ENCODE data around the gene PDE5A. TPM values are rescaled to one million over a fixed set of nuclear protein-coding genes. Genes with fewer than 3 reads are reported as not detected.

Gene PDE5A
- total and polyA plus RNA-seq, 2 donors (not counting 3 experiments of a cell fraction or from before 2014, with no cell fraction given): 0.73 to 2.3 TPM

GRCh38 chr4:119493886-119494285 lies 134.7 kb downstream of the PDE5A start:
- DNase-seq (ENCODE audit: low read depth, low spot score) (no peak), FAIRE-seq (no peak)
- Histone ChIP-seq H3K27ac (ENCODE audit: insufficient read depth, low read depth, low read length) (no peak overlapping the region), H3K27me3 (ENCODE audit: control insufficient read depth in 2 of 2, insufficient read depth in 2 of 2, low read length in 2 of 2) (no peaks in the 10 kb centered on the region), H3K9ac (replicated peaks; ENCODE audit: extremely low read depth, insufficient read depth, low read length) (no peak overlapping the region), H4K20me1 (replicated peaks; ENCODE audit: control insufficient read depth, extremely low read depth, insufficient read depth, low read length) (no peaks in the 10 kb centered on the region), H3K79me2 (ENCODE audit: control insufficient read depth, insufficient read depth, low read length) (no peaks in the 10 kb centered on the region), H3K4me3 (replicated peaks in 1 of 3; ENCODE audit: insufficient read depth in 1 of 3, low read depth in 1 of 3, low read length in 3 of 3) (no peak overlapping the region), H3K36me3 (ENCODE audit: control insufficient read depth in 2 of 2, extremely low read depth in 1 of 2, insufficient read depth in 2 of 2, low read length in 2 of 2) (peaks cover 2 to 15% of the 10 kb centered on the region in 2 experiments), H3K4me1 (ENCODE audit: control insufficient read depth, extremely low read depth, insufficient read depth, low read length) (no peaks in the 10 kb centered on the region), H3K9me3 (replicated peaks; ENCODE audit: control insufficient read depth, insufficient read depth, low read length) (no peaks in the 10 kb centered on the region), H3K4me2 (ENCODE audit: insufficient read depth, low read length) (no peak overlapping the region), H3K9me1 (replicated peaks; ENCODE audit: control insufficient read depth, extremely low read depth, insufficient read depth, low read length) (no peaks in the 10 kb centered on the region), H2AFZ (ENCODE audit: low read depth, low read length) (no peak overlapping the region)
- BruUV-seq (replicated peaks): no TSS peak
- no peak for TF ChIP-seq EZH2 (IDR thresholded peaks at IDR 0.05; ENCODE audit: borderline replicate concordance, low read depth, low read length, severe bottlenecking)
- TF ChIP-seq, protein P1, sequence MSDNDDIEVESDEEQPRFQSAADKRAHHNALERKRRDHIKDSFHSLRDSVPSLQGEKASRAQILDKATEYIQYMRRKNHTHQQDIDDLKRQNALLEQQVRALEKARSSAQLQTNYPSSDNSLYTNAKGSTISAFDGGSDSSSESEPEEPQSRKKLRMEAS (IDR thresholded peaks at IDR 0.05; ENCODE audit: insufficient read depth, insufficient read length): no peak
- no peak for TF ChIP-seq GATA2 (IDR thresholded peaks at IDR 0.05; ENCODE audit: insufficient read depth, insufficient read length, low read depth, low read length)
- TF ChIP-seq POLR2A (IDR thresholded peaks at IDR 0.05; ENCODE audit: low read depth, low read length): no peak
- no peak for TF ChIP-seq FOS (IDR thresholded peaks at IDR 0.05; ENCODE audit: borderline replicate concordance, insufficient read depth, low read length)
- no peak for TF ChIP-seq MYC (IDR thresholded peaks at IDR 0.05; ENCODE audit: low read depth, low read length)
- TF ChIP-seq POLR2AphosphoS5 (IDR thresholded peaks at IDR 0.05; ENCODE audit: insufficient read depth, low read depth, low read length): no peak
- TF ChIP-seq JUN (IDR thresholded peaks at IDR 0.05; ENCODE audit: borderline replicate concordance, insufficient read depth, insufficient read length, low read depth): no peak
- no peak for TF ChIP-seq CTCF (IDR thresholded peaks at IDR 0.05; ENCODE audit: extremely low read depth in 1 of 2, insufficient read depth in 1 of 2, low read depth in 1 of 2, low read length in 2 of 2)
- dilution Hi-C loops (cut with MboI; ENCODE audit: extremely low pct_ligation_motif_present, low sequenced_read_pairs): no loop called here
- intact Hi-C loops (cut with micrococcal nuclease): no loop called here
- ChIA-PET POLR2A (no interaction called here), CTCF (interaction anchor here (0.6 to 2.8 kb wide), 21 partner anchors 21 to 563 kb away, joined by 3 to 20 read pairs (median 5); partner anchors contain the start of gene PDE5A)
